NK-92 (cell line): Measurements from ENCODE around the gene PCDHB12.
"Not testable (repeated sequence)": the region's sequence is repeated elsewhere in the genome, so short reads cannot be mapped to it uniquely, and the experiment has no call there.

Experiments used
- DNase-seq: peaks from one replicate; lab custom pipeline; 2025; ENCODE audit not compliant: unreplicated experiment; lab: John Stamatoyannopoulos, UW

PCDHB12 gene

DNA sequence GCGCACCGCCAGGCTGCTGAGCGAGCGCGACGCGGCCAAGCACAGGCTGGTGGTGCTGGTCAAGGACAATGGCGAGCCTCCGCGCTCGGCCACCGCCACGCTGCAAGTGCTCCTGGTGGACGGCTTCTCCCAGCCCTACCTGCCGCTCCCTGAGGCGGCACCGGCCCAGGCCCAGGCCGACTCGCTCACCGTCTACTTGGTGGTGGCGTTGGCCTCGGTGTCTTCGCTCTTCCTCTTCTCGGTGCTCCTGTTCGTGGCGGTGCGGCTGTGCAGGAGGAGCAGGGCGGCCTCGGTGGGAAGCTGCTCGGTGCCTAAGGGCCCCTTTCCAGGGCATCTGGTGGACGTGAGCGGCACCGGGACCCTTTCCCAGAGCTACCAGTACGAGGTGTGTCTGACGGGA, 6.9 kb upstream of the PCDHB12 start:
- DNase-seq, result not testable (repeated sequence)

DNA sequence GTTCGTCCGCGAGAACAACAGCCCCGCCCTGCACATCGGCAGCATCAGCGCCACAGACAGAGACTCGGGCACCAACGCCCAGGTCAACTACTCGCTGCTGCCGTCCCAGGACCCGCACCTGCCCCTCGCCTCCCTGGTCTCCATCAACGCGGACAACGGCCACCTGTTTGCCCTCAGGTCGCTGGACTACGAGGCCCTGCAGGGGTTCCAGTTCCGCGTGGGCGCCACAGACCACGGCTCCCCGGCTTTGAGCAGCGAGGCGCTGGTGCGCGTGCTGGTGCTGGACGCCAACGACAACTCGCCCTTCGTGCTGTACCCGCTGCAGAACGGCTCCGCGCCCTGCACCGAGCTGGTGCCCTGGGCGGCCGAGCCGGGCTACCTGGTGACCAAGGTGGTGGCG, 1.8 kb downstream of the PCDHB12 start:
- not testable (repeated sequence) for DNase-seq

DNA sequence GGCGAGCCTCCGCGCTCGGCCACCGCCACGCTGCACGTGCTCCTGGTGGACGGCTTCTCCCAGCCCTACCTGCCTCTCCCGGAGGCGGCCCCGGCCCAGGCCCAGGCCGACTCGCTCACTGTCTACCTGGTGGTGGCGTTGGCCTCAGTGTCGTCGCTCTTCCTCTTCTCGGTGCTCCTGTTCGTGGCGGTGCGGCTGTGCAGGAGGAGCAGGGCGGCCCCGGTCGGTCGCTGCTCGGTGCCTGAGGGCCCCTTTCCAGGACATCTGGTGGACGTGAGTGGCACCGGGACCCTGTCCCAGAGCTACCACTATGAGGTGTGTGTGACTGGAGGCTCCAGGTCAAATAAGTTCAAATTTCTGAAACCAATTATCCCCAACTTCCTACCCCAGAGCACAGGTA, 2.3 kb downstream of the PCDHB12 start:
- DNase-seq, result not testable (repeated sequence)

DNA sequence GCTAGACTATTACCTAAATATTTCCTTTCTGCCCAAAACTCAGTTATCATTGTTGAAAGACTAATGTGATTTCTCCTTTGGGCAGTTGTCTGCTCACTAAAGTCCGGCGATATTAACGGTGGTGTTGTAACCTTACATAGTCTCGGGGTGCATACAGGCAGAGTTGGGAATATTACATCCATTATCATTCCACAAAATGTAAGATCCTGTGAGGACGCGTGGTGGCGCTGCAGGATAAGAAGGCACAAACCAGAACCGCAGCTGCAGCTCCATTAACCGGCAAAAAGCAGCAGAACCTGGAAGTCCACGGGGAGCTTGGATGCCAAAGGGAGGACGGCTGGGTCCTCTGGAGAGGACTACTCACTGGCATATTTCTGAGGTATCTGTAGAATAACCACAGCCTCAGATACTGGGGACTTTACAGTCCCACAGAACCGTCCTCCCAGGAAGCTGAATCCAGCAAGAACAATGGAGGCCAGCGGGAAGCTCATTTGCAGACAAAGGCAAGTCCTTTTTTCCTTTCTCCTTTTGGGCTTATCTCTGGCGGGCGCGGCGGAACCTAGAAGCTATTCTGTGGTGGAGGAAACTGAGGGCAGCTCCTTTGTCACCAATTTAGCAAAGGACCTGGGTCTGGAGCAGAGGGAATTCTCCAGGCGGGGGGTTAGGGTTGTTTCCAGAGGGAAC, 5.3 kb downstream of the PCDHB12 start, which contains the start of gene PCDHB13:
Gene PCDHB13 (plus strand): TSS at position 264 of the 684 bp plus-strand sequence. CDS start 205 bp downstream, at position 469.
- not testable (repeated sequence) for DNase-seq

DNA sequence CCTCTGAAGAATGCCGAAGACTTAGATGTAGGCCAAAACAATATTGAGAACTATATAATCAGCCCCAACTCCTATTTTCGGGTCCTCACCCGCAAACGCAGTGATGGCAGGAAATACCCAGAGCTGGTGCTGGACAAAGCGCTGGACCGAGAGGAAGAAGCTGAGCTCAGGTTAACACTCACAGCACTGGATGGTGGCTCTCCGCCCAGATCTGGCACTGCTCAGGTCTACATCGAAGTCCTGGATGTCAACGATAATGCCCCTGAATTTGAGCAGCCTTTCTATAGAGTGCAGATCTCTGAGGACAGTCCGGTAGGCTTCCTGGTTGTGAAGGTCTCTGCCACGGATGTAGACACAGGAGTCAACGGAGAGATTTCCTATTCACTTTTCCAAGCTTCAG, 6.1 kb downstream of the PCDHB12 start:
- DNase-seq, result not testable (repeated sequence)

DNA sequence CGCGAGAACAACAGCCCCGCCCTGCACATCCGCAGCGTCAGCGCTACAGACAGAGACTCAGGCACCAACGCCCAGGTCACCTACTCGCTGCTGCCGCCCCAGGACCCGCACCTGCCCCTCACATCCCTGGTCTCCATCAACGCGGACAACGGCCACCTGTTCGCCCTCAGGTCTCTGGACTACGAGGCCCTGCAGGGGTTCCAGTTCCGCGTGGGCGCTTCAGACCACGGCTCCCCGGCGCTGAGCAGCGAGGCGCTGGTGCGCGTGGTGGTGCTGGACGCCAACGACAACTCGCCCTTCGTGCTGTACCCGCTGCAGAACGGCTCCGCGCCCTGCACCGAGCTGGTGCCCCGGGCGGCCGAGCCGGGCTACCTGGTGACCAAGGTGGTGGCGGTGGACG, 7.0 kb downstream of the PCDHB12 start:
- not testable (repeated sequence) for DNase-seq

DNA sequence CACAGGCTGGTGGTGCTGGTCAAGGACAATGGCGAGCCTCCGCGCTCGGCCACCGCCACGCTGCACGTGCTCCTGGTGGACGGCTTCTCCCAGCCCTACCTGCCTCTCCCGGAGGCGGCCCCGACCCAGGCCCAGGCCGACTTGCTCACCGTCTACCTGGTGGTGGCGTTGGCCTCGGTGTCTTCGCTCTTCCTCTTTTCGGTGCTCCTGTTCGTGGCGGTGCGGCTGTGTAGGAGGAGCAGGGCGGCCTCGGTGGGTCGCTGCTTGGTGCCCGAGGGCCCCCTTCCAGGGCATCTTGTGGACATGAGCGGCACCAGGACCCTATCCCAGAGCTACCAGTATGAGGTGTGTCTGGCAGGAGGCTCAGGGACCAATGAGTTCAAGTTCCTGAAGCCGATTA, 7.5 kb downstream of the PCDHB12 start:
- DNase-seq, result not testable (repeated sequence)

DNA sequence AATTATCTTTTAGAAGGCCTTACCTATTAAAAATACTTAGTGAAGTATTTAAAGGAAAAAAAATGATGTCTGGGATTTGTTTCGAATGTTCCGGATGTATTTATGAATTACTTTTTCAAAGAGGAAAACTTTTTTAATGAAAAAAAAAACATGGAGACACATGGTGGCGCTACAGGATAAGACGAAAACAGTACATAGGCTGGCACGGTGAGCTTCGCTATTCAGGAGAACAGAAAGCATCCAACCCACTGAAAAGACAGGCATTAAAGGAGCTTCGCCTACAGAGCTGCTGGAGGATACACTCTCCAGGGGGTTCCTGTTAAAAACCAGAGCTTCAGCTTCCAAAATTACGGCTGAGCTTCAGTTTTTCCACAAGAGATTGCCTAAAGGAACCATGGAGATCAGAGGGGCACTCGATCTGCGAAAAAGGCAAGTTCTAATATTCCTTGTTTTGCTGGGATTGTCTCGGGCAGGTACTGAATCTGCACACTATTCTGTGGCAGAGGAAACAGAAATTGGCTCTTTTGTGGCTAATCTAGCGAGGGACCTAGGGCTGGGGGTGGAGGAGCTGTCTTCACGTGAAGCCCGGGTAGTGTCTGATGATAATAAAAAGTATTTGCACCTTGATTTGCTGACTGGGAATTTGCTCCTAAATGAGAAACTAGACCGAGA, 14.7 kb downstream of the PCDHB12 start, which contains the start of gene PCDHB14:
Gene PCDHB14 (plus strand): TSS at position 232 of the 672 bp plus-strand sequence. CDS start 163 bp downstream, at position 395.
- DNase-seq, result no peak

DNA sequence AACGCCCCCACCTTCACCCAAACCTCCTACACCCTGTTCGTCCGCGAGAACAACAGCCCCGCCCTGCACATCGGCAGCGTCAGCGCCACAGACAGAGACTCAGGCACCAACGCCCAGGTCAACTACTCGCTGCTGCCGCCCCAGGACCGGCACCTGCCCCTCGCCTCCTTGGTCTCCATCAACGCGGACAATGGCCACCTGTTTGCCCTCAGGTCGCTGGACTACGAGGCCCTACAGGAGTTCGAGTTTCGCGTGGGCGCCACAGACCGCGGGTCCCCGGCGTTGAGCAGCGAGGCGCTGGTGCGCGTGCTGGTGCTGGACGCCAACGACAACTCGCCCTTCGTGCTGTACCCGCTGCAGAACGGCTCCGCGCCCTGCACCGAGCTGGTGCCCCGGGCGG, 16.3 kb downstream of the PCDHB12 start:
- not testable (repeated sequence) for DNase-seq

DNA sequence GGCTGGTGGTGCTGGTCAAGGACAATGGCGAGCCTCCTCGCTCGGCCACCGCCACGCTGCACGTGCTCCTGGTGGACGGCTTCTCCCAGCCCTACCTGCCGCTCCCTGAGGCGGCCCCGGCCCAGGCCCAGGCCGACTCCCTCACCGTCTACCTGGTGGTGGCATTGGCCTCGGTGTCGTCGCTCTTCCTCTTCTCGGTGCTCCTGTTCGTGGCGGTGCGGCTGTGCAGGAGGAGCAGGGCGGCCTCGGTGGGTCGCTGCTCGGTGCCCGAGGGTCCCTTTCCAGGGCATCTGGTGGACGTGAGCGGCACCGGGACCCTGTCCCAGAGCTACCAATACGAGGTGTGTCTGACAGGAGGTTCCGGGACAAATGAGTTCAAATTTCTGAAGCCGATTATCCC, 16.9 kb downstream of the PCDHB12 start:
- not testable (repeated sequence) for DNase-seq

DNA sequence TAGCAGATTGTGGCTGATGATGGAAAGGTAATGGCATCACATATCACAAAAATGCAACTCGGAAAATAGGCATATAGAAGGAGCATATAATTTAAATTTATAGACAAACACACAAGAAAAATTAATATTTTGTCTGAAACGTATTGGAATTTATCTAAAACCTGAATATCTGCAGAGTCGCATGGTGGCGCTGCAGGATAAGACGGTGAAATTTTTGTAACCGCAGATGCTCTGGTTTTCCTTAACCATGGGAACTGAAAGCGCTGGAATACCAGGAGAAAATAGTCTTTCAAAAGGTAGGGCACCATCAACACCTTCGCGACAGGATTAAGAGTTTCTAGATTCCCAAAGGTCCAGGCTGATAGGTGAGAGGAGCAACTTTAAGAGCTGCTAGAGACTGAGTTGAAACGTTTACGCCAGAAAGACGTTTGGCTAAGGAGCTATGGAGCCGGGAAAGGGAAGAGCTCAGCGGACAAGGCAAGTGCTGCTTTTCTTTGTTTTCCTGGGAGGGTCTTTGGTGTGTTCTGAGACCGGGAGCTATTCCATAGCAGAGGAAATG, 25.7 kb downstream of the PCDHB12 start:
- no peak for DNase-seq

DNA sequence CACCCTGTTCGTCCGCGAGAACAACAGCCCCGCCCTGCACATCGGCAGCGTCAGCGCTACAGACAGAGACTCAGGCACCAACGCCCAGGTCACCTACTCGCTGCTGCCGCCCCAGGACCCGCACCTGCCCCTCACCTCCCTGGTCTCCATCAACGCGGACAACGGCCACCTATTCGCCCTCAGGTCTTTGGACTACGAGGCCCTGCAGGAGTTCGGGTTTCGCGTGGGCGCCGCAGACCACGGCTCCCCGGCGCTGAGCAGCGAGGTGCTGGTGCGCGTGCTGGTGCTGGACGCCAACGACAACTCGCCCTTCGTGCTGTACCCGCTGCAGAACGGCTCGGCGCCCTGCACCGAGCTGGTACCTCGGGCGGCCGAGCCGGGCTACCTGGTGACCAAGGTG, 27.4 kb downstream of the PCDHB12 start:
- not testable (repeated sequence) for DNase-seq

DNA sequence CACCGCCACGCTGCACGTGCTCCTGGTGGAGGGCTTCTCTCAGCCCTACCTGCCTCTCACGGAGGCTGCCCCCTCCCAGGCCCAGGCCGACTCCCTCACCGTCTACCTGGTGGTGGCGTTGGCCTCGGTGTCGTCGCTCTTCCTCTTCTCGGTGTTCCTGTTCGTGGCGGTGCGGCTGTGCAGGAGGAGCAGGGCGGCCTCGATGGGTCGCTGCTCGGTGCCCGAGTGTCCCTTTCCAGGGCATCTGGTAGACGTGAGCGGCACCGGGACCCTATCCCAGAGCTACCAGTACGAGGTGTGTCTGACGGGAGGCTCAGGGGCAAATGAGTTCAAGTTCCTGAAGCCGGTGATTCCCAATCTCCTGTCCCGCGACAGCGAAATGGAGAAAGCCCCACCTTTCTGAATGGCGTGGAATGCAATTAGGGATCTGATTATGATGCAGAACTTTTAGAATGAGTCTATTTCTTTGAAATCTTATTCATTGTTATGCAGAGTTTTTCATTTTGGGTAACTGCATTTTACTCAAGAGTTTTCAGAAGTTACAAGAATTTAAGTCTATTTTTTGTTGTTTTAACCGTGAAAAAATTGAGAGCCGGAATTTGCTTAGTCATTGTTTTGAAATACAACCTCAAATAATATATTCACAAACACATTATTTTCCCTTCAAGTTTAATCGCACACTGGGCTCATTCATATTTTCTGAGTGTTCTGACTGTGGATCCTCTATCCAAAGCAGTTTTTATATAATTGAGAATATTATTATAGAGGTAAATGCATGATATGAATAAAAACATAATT, 28.2 kb downstream of the PCDHB12 start:
- no peak for DNase-seq

DNA sequence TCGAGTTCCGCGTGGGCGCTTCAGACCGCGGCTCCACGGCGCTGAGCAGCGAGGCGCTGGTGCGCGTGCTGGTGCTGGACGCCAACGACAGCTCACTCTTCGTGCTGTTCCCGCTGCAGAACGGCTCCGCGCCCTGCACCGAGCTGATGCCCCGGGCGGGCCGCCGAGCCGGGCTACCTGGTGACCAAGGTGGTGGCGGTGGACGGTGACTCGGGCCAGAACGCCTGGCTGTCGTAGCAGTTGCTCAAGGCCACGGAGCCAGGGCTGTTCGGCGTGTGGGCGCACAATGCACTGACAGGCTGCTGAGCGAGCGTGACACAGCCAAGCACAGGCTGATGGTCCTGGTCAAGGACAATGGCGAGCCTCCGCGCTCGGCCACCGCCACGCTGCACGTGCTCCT, 33.0 kb downstream of the PCDHB12 start:
- DNase-seq, result no peak

DNA sequence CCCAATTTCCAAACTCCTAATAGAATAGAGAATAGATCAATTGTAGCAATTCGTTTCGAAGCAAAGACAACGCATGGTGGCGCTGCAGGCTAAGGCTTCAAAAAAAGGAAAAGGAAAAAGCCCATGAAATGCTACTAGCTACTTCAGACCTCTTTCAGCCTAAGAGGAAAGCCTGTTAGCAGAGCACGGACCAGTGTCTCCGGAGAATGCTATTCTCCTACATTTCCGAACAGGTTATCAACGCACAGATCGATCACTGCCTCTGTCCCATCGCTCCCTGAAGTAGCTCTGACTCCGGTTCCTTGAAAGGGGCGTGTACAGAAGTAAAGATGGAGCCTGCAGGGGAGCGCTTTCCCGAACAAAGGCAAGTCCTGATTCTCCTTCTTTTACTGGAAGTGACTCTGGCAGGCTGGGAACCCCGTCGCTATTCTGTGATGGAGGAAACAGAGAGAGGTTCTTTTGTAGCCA, 36.8 kb downstream of the PCDHB12 start, which contains the start of gene PCDHB15:
Gene PCDHB15 (plus strand): TSS at position 146 of the 468 bp plus-strand sequence. CDS start 184 bp downstream, at position 330.
- DNase-seq, result no peak

DNA sequence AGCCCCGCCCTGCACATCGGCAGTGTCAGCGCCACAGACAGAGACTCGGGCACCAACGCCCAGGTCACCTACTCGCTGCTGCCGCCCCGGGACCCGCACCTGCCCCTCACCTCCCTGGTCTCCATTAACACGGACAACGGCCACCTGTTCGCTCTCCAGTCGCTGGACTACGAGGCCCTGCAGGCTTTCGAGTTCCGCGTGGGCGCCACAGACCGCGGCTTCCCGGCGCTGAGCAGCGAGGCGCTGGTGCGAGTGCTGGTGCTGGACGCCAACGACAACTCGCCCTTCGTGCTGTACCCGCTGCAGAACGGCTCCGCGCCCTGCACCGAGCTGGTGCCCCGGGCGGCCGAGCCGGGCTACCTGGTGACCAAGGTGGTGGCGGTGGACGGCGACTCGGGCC, 38.5 kb downstream of the PCDHB12 start:
- DNase-seq, result not testable (repeated sequence)

DNA sequence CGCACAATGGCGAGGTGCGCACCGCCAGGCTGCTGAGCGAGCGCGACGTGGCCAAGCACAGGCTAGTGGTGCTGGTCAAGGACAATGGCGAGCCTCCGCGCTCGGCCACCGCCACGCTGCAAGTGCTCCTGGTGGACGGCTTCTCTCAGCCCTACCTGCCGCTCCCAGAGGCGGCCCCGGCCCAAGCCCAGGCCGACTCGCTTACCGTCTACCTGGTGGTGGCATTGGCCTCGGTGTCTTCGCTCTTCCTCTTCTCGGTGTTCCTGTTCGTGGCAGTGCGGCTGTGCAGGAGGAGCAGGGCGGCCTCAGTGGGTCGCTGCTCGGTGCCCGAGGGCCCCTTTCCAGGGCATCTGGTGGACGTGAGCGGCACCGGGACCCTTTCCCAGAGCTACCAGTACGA, 38.9 kb downstream of the PCDHB12 start:
- DNase-seq, result not testable (repeated sequence)

DNA sequence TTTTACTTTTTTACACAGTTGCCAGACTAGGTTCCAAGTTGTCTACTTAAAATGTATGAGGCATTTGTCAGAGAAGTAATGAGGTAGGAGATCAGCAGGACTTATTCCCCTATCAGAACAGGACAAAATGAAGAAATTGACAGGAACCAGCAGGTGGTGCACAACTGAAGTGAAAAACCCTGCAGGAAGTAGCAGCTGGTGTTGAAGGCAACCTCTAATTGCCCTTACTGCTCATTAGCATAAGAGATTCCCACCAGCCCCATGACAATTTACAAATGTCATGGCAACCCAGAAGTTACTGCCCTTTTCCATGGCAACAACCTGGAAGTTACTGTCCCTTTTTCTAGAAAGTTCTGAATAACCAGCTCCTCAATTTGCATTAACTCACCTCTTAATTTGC, 42.1 kb downstream of the PCDHB12 start:
- no peak for DNase-seq

DNA sequence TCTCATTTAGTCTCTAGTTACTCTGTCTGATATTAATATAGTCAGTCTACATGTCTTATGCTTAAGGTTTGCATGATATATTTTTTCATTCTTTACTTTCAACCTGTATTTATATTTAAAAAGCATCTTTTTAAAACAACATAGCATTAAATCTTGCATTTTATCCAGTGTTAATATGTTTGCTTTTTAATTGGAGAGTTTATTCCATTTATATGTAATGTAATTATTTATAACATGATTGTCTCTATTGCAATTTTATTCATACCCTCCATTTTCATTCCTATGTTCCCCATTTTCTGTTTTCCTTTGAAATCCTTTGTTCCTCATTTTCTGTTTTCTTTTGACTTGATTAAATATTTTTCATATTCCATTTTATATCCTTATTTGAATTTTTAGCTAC, 49.9 kb downstream of the PCDHB12 start:
- DNase-seq, result no peak

DNA sequence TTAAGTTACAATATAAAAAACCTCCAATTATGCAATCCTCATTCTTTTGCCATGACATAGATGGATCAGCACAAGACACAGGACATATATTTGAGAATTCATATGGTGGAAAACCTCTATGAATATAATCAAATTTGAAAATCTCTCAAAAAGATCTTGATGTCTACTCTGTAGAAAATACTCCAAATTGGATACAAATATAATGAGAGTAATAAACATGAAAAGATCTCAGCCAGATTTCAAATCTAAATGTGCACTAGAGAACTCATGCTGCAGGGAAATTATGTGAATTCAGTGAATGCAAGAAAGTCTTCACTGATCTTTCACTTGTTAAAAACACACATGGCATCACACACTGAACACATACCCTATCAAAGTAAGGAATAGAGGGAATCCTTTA, 50.4 kb downstream of the PCDHB12 start:
- DNase-seq, result no peak
